ENCODE results near the gene PAM.
"Not testable (repeated sequence)": the region's sequence is repeated elsewhere in the genome, so short reads cannot be mapped to it uniquely, and the experiment has no call there.

The PAM gene

GRCh38 chr5:103006921-103007320, 251.8 kb downstream of the PAM start:
- no peak for DNase-seq

- no peak for DNase-seq
Measured at GRCh38 chr5:103010168-103010567, 255.1 kb downstream of the PAM start.

- DNase-seq, result peak in 1 of 2 donors; percentile 12
Measured at GRCh38 chr5:103013933-103014552, 258.9 kb downstream of the PAM start.

- no peak for DNase-seq
Measured at GRCh38 chr5:103014983-103015382, 259.9 kb downstream of the PAM start.

DNA sequence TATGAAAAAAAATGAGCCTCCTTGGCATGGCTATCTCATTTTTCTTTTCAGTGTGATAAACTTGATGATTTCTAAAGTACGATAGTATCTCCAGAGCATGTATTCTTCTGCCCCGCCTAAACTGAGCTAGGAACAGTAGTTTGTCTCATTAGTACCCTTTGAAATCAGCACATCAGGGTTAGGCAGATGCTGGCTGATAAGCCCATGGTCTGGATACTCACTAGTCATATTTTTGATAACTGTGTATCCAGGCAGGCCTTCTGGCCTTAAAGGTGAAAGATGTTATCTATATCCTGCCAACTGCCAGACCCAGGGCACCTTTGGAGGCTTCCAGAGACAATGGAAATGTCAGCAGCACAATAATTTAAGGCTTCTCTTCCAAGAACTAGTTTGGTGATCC, 261.1 kb downstream of the PAM start:
- DNase-seq, result no peak

DNA sequence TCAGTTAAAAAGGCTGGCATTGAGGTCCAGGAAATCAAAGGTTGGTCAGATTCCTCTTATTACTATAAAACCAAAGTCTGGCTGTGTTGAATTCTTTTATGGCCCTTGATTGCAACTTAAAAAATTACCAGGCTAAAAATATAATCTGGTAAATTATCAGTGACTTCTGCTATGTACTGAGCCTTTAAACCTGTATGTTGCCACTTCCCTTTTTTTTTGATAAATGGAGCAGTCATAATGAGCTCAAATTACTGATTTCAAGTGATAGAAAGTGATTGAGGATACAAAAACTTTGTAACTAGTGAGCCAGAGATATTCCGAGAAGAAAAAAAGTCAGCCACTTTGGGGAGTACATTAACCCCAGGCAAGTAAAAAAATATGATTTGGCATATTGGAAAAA, 264.7 kb downstream of the PAM start:
- no peak for DNase-seq

DNA sequence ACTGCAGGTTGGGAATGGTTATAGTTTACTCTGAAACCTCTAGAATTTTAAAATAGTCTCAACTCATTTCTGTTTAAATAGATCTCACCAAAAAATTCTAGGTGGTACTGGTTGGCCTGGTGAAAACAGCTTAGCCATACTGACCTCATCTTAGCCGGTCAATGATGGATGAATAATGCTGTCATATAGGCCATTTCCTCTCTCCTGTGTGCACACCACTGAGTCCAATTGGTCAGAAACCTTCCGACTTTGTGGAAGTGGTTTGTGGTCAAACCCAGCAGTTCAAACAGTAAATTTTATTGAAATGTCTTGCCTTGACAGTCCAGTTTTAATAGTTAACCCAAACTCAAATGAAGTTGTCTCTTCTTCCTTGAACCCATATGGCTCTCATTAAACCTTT, 266.2 kb downstream of the PAM start:
- DNase-seq, result no peak

DNA sequence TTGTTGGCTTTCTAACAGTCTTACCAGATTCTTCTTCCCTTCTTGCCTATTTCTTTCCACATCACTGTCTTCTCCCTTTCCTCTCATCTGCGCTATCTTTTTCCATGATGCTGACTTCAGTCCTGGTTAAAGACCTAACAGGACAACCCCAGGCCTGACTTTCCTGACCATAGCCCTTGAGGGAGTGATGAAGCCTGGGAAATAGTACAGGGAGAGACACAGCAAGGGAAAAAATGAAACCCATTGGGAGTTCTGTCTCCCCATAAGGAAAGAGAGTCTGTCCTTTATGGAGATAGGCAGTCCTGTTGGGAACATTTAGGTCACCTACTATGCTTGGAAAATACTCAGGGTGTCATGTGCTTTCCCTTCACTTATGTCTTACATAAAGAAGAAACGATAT, 272.2 kb downstream of the PAM start:
- no peak for DNase-seq

DNA sequence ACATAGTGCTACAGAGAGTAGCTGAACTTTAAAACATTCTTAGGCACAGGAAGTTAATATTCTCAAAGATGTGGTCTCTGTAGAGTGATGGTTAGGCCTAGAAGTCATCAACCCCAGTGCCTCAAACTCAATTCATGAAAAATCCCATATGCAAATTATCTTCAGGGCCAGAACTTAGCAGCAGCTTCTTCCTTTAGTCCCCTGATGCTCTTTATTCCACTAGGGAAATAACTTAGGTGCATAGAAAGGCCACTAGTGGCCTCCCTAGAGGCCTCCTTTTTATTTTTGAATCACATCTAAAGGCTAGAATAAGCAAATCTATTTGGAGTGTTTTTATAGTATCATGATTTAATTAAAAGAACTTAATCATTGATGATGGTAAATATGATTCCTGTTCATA, 276.5 kb downstream of the PAM start:
- no peak for DNase-seq

GRCh38 chr5:103033696-103034095, 278.6 kb downstream of the PAM start:
- DNase-seq, result no peak

DNA sequence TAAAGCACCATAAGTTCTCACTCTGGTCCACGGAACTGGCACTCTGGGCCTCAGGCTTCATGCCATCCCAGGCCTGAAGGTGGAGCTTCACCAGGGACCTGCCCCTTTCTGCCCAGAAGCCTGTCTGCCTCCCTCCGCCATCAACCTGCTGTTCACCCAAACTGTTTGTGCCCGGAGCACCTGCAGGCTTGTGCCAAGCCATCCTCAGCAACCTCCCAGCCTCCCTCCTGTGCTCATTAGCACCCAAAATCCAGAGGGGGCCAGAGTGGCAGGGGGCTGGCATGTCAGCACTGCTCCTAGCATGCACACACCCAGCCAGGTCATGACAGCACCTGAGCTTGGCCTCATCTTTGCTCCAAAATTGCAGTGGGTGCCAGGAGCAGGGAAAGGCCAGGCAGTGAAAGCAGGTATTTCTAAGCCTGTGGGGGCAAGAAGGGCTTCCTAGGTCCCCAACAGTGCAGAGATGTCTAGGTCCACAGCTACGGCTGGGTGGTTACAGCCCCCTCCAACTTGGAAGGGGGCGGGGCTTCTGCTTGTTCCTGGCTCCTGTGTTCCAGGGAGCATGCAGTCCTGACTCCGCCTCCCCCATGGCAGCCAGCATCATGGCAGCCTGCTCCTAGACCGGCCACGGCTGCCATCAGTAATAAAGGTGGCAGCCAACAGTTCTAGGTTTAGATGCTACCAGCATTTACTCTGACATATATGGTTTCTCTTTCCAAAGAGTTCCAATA, 279.7 kb downstream of the PAM start:
- no peak for DNase-seq

- DNase-seq, result no peak
Measured at GRCh38 chr5:103035701-103036100, 280.6 kb downstream of the PAM start.

DNA sequence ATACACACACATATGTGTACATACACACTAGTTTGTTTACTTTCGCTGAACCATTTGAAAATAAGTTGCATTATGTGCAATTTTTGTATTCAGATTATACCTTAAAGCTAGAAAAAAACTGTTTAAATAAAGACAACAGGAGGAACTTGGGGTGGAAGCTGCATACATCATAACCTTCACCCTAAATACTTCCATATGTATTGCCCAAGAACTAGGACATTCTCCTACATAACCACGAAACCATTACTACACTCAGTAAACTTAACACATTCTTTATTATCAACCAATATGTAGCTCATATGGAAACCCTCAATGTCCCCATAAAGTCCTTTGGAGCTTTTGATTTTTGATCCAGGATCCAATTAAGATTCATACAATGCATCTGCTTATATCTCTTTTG, 281.5 kb downstream of the PAM start:
- no peak for DNase-seq

DNA sequence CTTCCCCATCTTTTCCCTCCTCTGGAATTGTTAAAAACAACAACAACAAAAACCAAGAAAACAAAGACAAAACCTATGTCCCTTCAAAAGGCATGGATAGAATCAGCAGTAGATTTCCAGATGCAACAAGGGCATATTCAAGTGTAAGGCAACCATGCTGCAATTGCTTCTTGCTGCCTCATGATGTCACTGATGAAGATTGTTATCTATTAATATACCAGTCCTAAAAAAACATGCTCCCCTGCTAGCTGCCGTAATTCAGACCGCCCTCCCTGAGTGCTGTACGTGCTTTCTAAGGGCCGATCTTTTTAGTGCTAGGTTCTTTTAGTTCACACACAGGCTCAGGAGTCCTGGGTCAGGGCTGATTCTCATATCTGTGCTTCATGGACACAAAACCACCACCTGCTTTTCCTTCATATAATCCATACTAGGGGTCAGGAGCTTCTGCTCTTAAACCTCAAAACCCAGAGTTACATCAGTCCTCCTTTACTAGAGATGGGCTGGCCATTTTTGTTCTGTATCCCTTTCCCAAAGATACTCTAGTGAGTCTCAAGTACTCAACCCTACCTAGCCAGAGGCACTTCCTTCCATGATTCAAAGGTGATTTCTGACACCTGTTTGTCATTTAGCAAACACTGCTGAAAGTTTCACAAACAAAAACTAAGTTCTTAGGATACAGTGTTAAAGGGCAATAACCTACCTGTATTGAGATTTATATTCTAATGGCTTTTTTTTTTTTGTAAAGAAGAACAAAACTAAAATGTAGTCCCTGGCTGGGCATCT, 282.8 kb downstream of the PAM start:
- no peak for DNase-seq

DNA sequence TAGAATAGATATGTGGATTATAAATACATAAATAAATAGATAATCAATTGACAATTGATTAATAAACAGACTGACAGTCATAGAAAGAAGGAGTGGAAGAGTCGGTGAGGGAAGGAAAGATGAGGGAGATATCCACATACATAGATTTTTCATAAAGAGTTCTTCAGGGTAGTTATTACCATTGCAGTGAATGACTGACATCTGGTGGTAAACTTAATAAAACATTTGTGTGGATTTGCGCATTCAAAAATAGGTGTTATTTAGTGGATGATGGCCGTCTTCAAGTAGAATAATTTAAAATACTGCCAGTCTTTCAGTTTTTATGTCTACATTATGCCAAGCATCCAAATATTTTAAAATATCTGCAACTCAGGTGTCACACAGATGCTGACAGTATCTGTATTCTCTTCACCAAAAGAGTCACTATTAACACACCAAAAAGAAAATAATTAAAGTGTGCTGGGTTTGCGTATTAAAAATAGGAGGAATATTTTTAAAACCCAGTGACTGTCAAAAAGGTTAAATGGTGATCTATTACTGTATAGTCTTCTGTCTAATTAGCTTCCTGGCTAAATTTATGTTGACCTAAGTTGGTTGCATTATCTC, 286.1 kb downstream of the PAM start:
- peak; percentile 23 to 44 for DNase-seq

GRCh38 chr5:103046706-103047105, 291.6 kb downstream of the PAM start:
- not testable (repeated sequence) for DNase-seq

DNA sequence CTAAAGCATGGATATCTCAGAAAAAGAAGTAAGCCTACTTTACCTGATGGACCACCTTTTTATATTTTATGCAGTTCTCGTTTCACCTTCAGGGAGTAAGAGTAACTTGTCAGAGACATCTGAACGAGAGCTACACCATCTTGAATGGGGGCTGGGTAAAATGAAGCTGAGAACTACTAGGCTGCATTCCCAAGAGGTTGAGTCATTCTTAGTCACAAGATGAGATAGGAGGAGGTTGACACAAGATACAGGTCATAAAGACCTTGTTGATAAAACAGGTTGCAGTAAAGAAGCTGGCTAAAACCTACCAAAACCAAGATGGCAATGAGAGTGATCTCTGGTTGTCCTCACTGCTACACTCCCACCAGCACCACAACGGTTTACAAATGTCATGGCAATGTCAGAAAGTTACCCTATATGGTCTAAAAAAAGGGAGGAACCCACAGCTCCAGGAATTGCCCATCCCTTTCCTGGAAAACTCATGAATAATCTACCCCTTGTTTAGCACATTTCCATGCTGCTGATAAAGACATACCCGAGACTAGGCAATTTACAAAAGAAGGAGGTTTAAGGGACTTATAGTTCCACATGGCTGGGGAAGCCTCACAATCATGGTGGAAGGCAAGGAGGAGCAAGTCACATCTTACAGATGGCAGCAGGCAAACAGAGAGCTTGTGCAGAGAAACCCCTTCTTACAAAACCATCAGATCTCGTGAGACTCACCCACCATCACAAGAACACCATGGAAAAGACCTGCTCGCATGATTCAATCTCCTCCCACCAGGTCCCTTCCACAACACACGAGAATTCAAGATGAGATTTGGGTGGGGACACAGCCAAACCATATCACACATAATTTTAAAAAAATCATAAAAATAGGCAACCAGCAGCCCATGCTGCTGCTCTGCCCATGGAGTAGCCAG, 302.4 kb downstream of the PAM start:
- DNase-seq, result no peak

DNA sequence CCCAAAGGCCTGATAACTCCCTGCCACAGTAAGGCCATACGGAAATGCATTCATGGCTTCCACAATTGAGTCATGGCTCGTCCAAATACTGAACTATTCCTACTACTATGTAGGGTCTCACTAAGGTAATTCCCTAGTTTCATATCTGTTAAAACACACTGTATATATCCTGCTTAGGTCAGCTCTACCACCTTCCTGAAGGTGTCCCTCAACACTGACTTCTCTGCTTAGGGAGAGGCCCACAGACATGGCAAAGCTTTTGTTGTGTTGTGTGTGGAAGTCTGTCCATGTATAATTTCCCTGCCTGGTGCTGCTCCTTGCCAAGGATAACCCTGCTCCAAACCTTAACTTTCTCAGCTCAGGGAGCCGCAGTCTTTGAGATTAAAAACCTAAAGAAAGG, 304.4 kb downstream of the PAM start:
- DNase-seq, result no peak

- no peak for DNase-seq
Measured at GRCh38 chr5:103060424-103060954, 305.4 kb downstream of the PAM start.

DNA sequence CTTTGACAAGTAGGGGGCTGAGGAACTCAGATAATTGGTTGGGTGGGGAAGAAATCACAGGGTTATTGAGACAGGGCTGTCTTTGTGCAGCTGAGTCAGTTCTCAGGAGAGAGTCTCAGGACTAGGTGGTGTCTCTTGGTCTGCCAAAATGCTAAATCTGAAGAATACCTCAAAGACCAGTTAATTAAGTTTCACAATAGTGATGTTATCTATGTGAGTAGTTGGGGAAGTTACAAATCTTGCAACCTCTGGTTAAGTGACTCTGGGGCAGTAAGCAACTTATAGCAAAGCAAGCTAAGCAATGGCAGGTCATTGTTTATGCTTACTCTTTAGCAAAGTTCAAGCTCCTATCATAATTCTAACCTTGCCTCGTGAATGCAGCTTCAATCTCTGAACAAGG, 311.2 kb downstream of the PAM start:
- DNase-seq, result peak in 1 of 2 donors; percentile 1

DNA sequence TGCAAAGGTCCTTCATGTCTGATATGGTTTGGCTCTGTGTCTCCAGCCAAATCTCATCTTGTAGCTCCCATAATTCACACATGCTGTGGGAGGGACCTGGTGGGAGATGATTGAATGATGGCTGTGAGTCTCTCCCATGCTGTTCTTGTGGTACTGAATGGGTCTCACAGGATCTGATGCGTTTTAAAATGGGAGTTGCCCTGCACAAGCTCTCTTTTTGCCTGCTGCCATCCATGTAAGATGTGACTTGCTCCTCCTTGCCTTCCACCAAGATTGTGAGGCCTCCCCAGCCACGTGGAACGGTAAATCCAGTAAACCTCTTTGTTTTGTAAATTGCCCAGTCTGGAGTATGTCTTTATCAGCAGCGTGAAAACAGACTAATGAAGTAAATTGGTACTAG, 318.4 kb downstream of the PAM start:
- DNase-seq, result not testable (repeated sequence)

- DNase-seq, result no peak
Measured at GRCh38 chr5:103075442-103075841, 320.3 kb downstream of the PAM start.

All from inflammatory macrophage treated with lipopolysaccharide for 1 hour (primary cell).